ENCODE measurements around the gene EIF1AX. TPM values are rescaled to one million over a fixed set of nuclear protein-coding genes. Genes with fewer than 3 reads are reported as not detected.
"Not testable (repeated sequence)": the region's sequence is repeated elsewhere in the genome, so short reads cannot be mapped to it uniquely, and the experiment has no call there.

Gene EIF1AX, protein sequence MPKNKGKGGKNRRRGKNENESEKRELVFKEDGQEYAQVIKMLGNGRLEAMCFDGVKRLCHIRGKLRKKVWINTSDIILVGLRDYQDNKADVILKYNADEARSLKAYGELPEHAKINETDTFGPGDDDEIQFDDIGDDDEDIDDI
- 52.4 and 58.7 TPM in 2 replicates for total RNA-seq (2014; rRNA removed; shearing (Covaris generic))

DNA sequence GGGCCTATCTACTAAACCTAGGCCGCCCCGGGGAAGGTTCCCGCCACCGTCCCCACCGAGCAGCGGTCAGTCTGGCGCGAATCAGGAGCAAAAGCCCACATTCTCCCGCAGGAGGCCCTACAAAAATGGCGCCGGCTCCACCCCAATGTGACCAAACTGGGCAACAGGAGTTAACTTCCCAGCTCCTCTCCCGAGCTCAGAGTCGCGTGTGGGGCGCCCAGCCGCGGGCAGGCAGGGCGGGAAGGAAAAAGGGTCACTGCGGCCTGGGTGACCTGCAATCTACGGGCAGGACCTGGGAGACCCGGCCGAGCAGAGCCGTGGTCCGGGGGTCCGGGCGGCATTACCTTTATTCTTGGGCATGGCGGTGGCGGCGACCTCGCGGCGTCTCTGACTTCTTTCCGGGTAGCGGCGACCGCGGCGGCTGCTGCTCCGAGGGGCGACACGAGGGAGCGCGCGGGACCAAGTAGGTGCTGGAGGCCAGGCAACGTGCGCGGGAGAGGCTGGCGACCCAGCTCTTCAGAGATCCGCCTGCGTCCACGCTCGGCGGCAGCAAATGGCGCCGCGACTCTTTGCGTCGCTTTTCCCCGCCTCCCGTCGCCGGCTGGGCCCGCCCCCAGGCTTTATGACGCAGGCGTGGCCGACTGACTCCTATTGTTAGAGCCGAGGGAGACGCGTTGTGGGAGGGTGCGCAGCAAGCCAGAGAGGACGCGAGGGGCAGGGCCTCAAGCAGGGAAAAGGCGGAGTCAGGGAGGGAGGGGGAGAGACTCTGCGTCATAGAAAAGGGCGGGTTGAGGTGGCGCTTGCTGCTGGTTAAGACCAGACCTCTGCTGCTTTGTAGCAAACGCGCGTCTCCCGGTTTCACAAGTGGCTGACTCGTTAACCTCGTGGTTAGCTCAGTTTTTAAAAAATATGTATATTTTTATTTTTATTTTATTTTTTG lies at the start of gene EIF1AX:
Gene EIF1AX (minus strand): TSS at position 558 of the 940 bp plus-strand sequence. CDS start 198 bp downstream, at position 360.
- peak within 1 kb of the TSS; percentile 75 for H3K4me3 ChIP-seq (ENCODE audit: insufficient read depth, low read depth, low read length)
- H3K27me3 ChIP-seq (ENCODE audit: control insufficient read depth, insufficient read depth, low read length), result no peaks in the 10 kb centered on the region
- peak; percentile 88 for DNase-seq
- H3K36me3 ChIP-seq (replicated peaks; ENCODE audit: control insufficient read depth, insufficient read depth, low read length), result peaks cover 2% of the 10 kb centered on the region

DNA sequence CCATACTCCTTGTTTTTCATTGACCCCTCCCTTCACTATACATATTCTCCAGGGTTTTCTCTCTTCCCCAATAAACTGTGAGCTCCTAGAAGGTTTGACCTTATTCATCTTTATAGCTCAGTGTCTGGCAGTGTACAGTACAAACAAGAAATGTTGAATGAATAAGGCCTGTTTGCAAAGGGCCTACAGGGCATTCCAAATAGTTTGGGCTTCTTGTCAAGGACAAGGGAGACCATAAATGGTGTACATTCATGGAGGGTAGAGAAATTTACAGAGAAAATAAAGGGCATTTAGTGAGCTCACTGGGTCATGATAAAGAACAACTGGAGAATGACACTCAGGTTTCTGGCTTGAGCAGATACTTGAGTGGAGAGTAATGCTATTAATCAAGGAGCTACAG lies 47.5 kb upstream of the EIF1AX start:
- Histone ChIP-seq H3K36me3 (replicated peaks; ENCODE audit: control insufficient read depth, insufficient read depth, low read length) (no peaks in the 10 kb centered on the region; the same call in 1 of the 2 replicates), H3K27me3 (ENCODE audit: control insufficient read depth, insufficient read depth, low read length) (no peaks in the 10 kb centered on the region), H3K4me3 (ENCODE audit: insufficient read depth, low read depth, low read length) (no peak overlapping the region)
- no peak for DNase-seq

DNA sequence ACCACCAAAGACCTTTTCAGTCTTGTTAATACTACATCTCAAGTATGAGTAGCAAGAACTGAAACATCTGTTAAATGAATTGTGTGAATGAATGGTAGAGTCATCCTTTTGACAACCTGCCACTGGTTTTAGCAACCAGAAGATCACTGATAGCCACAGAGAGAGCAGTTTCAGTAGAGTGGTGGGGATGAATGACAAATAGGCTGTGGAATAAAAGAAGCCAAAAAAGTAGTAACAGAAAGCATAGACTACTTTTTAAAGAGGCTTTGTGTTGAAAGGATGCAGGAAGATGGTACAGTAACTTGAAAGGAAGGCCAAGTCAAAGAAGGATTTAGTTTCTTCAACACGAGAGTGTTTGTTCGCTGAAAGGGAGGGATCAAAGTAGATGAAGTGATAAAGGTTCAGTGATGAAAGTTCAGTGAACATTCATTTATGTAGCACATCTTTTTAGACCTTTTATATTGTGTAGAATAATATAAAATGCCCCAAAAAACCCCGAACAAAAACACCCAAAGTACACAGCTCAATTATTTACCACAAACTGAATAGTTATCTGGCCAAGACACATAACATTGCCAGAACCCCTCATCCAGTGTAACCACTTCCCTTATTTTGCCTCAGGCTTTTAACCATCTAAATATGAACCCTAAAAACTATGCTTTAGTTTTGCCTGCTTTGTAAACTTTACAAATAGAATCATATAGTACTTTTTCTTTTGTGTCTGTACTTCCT lies 40.1 kb upstream of the EIF1AX start:
- Histone ChIP-seq H3K27me3 (ENCODE audit: control insufficient read depth, insufficient read depth, low read length) (no peaks in the 10 kb centered on the region), H3K4me3 (ENCODE audit: insufficient read depth, low read depth, low read length) (no peak overlapping the region), H3K36me3 (replicated peaks; ENCODE audit: control insufficient read depth, insufficient read depth, low read length) (no peaks in the 10 kb centered on the region; the same call in 1 of the 2 replicates)
- DNase-seq, result no peak

DNA sequence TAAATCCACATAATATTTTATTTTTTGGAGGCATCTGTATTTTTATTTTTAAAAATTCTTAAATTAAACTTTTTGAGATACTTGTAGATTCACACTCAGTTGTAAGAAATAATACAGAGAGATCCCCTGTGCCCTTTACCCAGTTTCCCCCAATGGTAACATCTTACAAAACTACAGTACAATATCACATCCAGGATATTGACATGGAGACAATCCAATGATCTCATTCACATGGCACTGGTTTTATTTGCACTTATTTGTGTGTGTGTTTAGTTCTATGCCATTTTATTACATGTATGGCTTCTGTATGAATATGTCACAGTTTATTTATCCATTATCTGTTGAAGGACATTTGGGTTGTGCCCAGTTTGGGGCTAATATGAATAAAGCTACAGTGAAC lies 35.5 kb upstream of the EIF1AX start:
- DNase-seq, result no peak
- Histone ChIP-seq H3K4me3 (ENCODE audit: insufficient read depth, low read depth, low read length) (no peak overlapping the region), H3K27me3 (ENCODE audit: control insufficient read depth, insufficient read depth, low read length) (no peaks in the 10 kb centered on the region), H3K36me3 (replicated peaks; ENCODE audit: control insufficient read depth, insufficient read depth, low read length) (no peaks in the 10 kb centered on the region; the same call in 1 of the 2 replicates)

DNA sequence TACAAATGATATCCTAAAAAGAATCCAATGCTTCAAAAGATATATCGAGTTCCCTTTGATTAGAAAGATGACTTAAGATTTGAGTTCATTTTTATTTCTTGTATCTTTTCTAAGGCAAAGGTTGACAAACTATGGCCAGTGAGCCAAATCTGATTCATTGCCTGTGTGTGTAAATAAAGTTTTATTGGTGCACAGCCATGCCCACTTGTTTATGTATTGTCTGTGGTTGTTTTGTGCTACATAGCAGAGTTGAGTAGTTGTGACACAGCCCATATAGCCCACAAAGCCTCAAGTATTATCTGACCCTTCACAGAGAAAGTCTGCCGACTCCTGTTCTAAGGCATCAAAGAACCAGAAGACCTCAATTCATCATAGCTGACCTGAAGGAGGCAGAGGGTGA lies 32.2 kb upstream of the EIF1AX start:
- no peak for DNase-seq
- H3K27me3 ChIP-seq (ENCODE audit: control insufficient read depth, insufficient read depth, low read length), result no peaks in the 10 kb centered on the region
- H3K4me3 ChIP-seq (ENCODE audit: insufficient read depth, low read depth, low read length), result no peak overlapping the region
- no peaks in the 10 kb centered on the region; the same call in 1 of the 2 replicates for H3K36me3 ChIP-seq (replicated peaks; ENCODE audit: control insufficient read depth, insufficient read depth, low read length)

DNA sequence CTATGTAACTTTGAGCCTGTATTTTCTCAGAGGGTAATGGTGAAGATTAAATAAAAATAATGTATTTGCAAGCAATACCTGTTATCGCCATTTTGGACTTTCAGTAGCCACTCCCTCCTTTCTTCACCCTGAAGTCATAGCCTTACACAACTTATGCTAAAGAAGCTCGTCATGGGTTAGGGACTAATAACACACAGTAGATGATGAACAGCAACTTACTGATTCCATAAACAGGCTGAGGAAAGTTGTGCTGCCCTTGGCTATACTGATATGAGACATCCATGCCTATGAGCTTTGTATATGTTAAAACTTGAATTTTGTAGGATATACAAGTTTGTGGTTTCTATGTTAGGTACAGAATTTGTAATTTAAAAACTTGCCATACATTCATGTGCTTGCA lies 31.7 kb upstream of the EIF1AX start:
- no peaks in the 10 kb centered on the region; the same call in 1 of the 2 replicates for H3K36me3 ChIP-seq (replicated peaks; ENCODE audit: control insufficient read depth, insufficient read depth, low read length)
- H3K4me3 ChIP-seq (ENCODE audit: insufficient read depth, low read depth, low read length), result no peak overlapping the region
- no peak for DNase-seq
- H3K27me3 ChIP-seq (ENCODE audit: control insufficient read depth, insufficient read depth, low read length), result no peaks in the 10 kb centered on the region

DNA sequence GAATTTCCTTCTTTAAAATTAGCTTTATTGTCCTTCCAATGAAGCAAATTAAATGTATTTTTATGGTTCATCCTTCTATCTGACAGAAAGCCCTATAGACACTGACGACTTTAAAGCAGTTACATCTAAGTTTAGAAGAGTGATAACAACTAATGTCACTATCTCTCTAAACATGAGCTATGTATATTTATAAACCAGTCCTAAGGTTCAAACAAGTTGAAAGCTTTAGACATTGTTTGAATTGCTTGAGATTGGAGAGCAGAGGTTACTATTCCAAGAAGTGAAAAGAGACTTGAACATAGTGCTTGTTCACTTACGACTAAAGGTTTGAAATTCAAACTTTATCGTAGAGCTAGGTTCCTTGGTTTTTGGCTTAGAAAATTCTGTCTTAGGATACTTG lies 30.2 kb upstream of the EIF1AX start:
- no peaks in the 10 kb centered on the region; the same call in 1 of the 2 replicates for H3K36me3 ChIP-seq (replicated peaks; ENCODE audit: control insufficient read depth, insufficient read depth, low read length)
- H3K4me3 ChIP-seq (ENCODE audit: insufficient read depth, low read depth, low read length), result no peak overlapping the region
- H3K27me3 ChIP-seq (ENCODE audit: control insufficient read depth, insufficient read depth, low read length), result no peaks in the 10 kb centered on the region
- no peak for DNase-seq

DNA sequence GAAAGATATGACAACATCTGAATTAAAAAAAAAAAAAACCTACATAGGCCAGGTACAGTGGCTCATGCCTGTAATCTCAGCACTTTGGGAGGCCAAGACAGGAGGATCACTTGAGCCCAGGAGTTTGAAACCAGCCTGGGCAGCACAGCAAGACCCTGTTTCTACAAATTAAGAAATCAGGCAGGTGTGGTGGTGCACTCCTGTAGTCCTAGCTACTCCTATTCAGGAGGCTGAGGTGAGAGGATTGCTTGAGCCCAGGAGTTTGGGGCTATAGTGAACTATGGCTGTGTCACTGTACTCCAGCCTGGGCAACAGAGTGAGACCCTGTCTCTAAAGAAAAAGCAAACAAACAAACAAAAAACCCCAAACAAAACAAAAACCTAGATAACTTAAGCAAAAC lies 20.9 kb upstream of the EIF1AX start:
- not testable (repeated sequence) for H3K36me3 ChIP-seq (replicated peaks; ENCODE audit: control insufficient read depth, insufficient read depth, low read length); H3K27me3 ChIP-seq (ENCODE audit: control insufficient read depth, insufficient read depth, low read length); H3K4me3 ChIP-seq (ENCODE audit: insufficient read depth, low read depth, low read length); DNase-seq

DNA sequence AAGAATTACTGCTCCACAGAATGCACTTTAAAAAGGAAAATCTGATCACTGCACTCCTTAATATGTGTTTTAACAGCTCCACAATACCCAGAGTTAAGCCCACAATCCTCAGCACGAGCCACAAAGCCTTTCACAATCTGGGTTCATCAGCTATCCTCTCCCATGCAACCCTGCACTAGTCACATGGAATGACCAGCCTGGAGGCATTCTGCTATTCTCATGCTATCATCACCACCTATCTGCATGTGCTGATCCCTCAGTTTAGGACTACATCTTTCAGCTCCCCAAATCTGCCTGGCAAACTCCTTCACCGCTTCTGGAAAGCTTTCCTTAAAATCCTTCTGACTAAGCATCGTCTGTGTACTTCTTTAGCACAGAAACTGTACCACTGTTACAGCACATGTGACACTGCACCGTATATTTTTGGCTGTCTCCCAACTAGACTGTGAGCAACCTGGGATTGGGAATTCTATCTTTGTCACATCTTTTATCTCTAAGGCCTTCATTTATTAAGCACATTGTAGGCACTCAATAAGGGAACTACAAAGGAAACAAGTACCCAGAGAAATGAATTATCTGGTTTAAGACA lies 18.3 kb upstream of the EIF1AX start:
- Histone ChIP-seq H3K4me3 (ENCODE audit: insufficient read depth, low read depth, low read length) (no peak overlapping the region), H3K27me3 (ENCODE audit: control insufficient read depth, insufficient read depth, low read length) (no peaks in the 10 kb centered on the region), H3K36me3 (replicated peaks; ENCODE audit: control insufficient read depth, insufficient read depth, low read length) (no peaks in the 10 kb centered on the region; the same call in 1 of the 2 replicates)
- DNase-seq, result no peak

DNA sequence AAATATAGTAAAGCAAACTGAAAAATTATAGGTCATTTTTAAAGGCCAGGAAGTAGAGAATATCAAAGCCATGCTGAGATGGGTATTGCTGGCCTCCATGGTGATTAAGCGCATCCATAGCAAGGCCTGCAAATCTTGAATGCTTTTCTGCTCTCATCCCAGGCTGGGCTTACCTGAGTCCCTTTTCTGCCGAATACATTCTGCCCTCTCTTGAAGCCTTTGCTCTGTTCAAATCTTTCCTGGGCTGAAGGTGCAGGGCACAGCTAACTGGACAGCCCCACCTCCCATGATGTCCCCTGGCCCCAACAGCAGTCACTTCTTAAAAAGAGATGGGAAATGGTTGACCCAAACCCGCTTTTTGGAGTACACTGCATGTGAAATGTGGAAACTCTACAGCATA lies 10.1 kb upstream of the EIF1AX start:
- H3K4me3 ChIP-seq (ENCODE audit: insufficient read depth, low read depth, low read length), result no peak overlapping the region
- H3K27me3 ChIP-seq (ENCODE audit: control insufficient read depth, insufficient read depth, low read length), result no peaks in the 10 kb centered on the region
- H3K36me3 ChIP-seq (replicated peaks; ENCODE audit: control insufficient read depth, insufficient read depth, low read length), result no peaks in the 10 kb centered on the region; the same call in 1 of the 2 replicates
- DNase-seq, result no peak

DNA sequence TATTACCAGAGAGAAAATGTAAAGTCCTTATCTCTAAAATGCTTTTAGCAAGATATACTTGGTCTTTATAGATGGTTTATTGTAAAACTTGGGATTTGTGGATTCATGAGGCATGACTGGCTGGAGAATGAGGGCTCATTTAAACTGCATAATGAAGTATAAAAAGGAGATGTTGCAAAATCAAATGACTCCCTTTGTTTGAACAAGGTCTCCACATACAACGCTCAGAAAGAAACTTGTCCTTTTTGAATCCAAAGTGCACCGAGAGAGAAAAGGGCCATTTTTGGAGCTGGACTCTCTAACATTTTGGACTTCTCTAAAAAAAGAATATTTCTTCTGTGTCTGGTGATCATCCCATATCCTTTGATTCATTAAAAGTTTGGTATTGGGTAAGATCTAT lies 7.7 kb upstream of the EIF1AX start:
- Histone ChIP-seq H3K4me3 (ENCODE audit: insufficient read depth, low read depth, low read length) (no peak overlapping the region), H3K27me3 (ENCODE audit: control insufficient read depth, insufficient read depth, low read length) (no peaks in the 10 kb centered on the region), H3K36me3 (replicated peaks; ENCODE audit: control insufficient read depth, insufficient read depth, low read length) (no peaks in the 10 kb centered on the region)
- no peak for DNase-seq

DNA sequence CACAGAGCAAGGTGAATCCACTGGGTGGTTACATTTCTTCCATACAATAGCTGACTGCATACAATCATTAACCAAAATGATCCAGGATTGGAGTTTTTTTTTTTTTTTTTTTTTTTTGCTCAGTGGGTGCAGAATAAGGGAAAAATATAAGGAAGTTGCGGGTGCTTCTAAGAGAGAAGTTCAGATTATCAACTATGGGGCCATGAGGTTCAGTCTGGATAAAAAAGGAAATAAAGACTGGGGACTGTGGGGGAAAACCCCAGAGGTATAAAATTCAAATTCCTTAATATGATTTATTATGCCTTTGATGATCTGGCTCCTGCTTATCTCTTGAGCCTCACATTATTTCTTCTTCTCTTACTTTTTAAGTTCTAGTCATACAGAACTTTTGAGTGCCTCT lies 5.9 kb upstream of the EIF1AX start:
- no peak for DNase-seq
- Histone ChIP-seq H3K36me3 (replicated peaks; ENCODE audit: control insufficient read depth, insufficient read depth, low read length) (no peaks in the 10 kb centered on the region), H3K4me3 (ENCODE audit: insufficient read depth, low read depth, low read length) (no peak overlapping the region), H3K27me3 (ENCODE audit: control insufficient read depth, insufficient read depth, low read length) (no peaks in the 10 kb centered on the region)

DNA sequence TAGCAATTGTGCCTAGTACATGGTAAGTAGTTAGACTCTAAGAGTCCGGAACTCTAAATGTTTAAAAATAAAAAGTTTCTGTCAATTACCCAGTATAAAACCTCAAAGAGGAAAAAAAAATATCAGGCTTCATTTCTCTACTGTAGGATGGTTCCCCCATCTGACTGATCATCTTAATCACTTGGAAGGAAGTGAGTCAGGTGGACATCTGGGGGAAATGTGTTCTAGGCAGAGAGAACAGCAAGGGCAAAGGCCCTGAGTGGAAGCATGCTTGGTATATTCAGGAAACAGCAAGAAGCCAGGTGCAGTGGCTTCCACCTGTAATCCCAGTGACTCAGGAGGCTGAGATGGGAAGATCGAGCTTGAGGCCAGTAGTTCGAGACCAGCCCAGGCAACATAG lies 2.9 kb upstream of the EIF1AX start:
- Histone ChIP-seq H3K4me3 (ENCODE audit: insufficient read depth, low read depth, low read length) (no peak overlapping the region), H3K36me3 (replicated peaks; ENCODE audit: control insufficient read depth, insufficient read depth, low read length) (no peaks in the 10 kb centered on the region), H3K27me3 (ENCODE audit: control insufficient read depth, insufficient read depth, low read length) (no peaks in the 10 kb centered on the region)
- no peak for DNase-seq

DNA sequence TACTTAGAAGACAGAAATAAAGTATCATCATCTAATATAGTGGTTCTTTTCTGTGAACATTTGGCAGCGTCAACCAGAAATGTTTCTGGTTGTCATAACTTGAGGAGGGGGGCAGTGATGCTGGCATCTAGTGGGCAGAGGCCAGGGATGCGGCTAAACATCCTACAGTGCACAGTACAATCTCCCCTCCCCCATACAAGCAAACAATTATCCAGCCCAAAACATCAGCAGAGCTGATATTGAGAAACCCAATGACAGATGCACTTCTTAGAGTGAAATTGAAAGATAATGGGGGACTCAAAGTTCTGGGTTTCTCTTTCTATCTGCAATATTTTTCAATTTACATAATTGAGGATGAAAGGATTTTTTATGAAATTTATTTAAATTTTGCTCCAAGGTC lies 1.9 kb upstream of the EIF1AX start:
- no peaks in the 10 kb centered on the region for H3K27me3 ChIP-seq (ENCODE audit: control insufficient read depth, insufficient read depth, low read length)
- no peak for DNase-seq
- no peak overlapping the region for H3K4me3 ChIP-seq (ENCODE audit: insufficient read depth, low read depth, low read length)
- H3K36me3 ChIP-seq (replicated peaks; ENCODE audit: control insufficient read depth, insufficient read depth, low read length), result no peaks in the 10 kb centered on the region

All from H7 (cell line).